Neural progenitor cell (in vitro differentiated cells): Measurements from ENCODE around the gene CRYGS.
"Not testable (repeated sequence)": the region's sequence is repeated elsewhere in the genome, so short reads cannot be mapped to it uniquely, and the experiment has no call there.

ENCODE experiments used
- EZH2 ChIP-seq: fragments of 200-600 bp; sonication (generic); IDR thresholded peaks from 2 replicates; pipeline ENCODE4 v1.6.1; 2017; ENCODE audit warnings: antibody characterized with exemption, mild to moderate bottlenecking, moderate library complexity
- TF ChIP-seq, protein P1 (sequence below): fragments of 200-600 bp; sonication (generic); IDR thresholded peaks from 2 replicates; pipeline ENCODE4 v1.5.1; 2017; ENCODE audit warnings: antibody characterized with exemption, mild to moderate bottlenecking

DNA sequence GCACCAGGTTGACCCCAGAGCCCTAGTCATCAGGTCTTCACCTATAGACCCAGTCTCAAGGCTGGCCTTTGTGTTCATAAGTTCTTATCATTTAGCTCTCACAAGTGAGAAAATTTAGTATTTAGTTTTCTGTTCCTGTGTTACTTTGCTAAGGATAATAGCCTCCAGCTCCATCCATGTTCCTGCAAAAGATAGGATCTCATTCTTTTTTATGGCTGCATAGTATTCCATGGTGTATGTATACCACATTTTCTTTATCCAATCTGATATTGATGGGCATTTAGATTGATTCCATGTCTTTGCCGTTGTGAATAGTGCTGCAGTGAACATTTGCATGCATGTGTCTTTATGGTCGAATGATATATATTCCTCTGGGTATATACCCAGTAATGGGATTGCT lies 46.2 kb downstream of the CRYGS start:
- TF ChIP-seq, protein P1, sequence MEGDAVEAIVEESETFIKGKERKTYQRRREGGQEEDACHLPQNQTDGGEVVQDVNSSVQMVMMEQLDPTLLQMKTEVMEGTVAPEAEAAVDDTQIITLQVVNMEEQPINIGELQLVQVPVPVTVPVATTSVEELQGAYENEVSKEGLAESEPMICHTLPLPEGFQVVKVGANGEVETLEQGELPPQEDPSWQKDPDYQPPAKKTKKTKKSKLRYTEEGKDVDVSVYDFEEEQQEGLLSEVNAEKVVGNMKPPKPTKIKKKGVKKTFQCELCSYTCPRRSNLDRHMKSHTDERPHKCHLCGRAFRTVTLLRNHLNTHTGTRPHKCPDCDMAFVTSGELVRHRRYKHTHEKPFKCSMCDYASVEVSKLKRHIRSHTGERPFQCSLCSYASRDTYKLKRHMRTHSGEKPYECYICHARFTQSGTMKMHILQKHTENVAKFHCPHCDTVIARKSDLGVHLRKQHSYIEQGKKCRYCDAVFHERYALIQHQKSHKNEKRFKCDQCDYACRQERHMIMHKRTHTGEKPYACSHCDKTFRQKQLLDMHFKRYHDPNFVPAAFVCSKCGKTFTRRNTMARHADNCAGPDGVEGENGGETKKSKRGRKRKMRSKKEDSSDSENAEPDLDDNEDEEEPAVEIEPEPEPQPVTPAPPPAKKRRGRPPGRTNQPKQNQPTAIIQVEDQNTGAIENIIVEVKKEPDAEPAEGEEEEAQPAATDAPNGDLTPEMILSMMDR = not testable (repeated sequence)
- not testable (repeated sequence) for TF ChIP-seq EZH2
